Neural progenitor cell (in vitro differentiated cells): ENCODE measurements around the gene NATD1. TPM values are rescaled to one million over a fixed set of nuclear protein-coding genes. Genes with fewer than 3 reads are reported as not detected.

ENCODE experiments used
- DNase-seq: peaks from one replicate; pipeline ENCODE4 v3.0.0-alpha.2; 2016; ENCODE audit warnings: low spot score
- H2AFZ ChIP-seq: fragments of 200-600 bp; sonication (generic); replicated peaks from 2 replicates; pipeline ENCODE4 v1.6.1; 2016; ENCODE audit warnings: antibody characterized with exemption
- H3F3A ChIP-seq: fragments of 200-600 bp; sonication (generic); 2 replicates; pipeline ENCODE4 v1.6.1; 2016; ENCODE audit warnings: antibody characterized with exemption, low read depth
- H3K27ac ChIP-seq: fragments of 200-600 bp; sonication (generic); 2 replicates; pipeline ENCODE4 v1.5.1; 2016; ENCODE audit warnings: mild to moderate bottlenecking
- H3K27me3 ChIP-seq: fragments of 200-600 bp; sonication (generic); 2 replicates; pipeline ENCODE4 v1.6.1; 2016; ENCODE audit warnings: mild to moderate bottlenecking, moderate library complexity
- H3K36me3 ChIP-seq: fragments of 200-600 bp; sonication (generic); 2 replicates; pipeline ENCODE4 v1.5.1; 2016
- H3K4me1 ChIP-seq: fragments of 200-600 bp; sonication (generic); 2 replicates; pipeline ENCODE4 v1.6.1; 2016; ENCODE audit warnings: mixed run types
- H3K4me2 ChIP-seq: fragments of 200-600 bp; sonication (generic); 2 replicates; pipeline ENCODE4 v1.6.1; 2016
- H3K4me3 ChIP-seq: fragments of 200-600 bp; sonication (generic); 2 replicates; pipeline ENCODE4 v1.5.1; 2016
- H3K79me2 ChIP-seq: fragments of 200-600 bp; sonication (generic); 2 replicates; pipeline ENCODE4 v1.6.1; 2016; ENCODE audit warnings: low read depth
- H3K9ac ChIP-seq: fragments of 200-600 bp; sonication (generic); 2 replicates; pipeline ENCODE4 v1.6.1; 2016
- H3K9me3 ChIP-seq: fragments of 200-600 bp; sonication (generic); 2 replicates; pipeline ENCODE4 v1.5.1; 2016; ENCODE audit warnings: low read depth
- H4K20me1 ChIP-seq: fragments of 200-600 bp; sonication (generic); 2 replicates; pipeline ENCODE4 v1.6.1; 2016; ENCODE audit warnings: low read depth
- H3K27ac Mint-ChIP-seq: 3 replicates; pipeline ENCODE4 v1.8.0; 2021; ENCODE audit warnings: mixed read lengths
- H3K27me3 Mint-ChIP-seq: 2 replicates; pipeline ENCODE4 v1.8.0; 2022; ENCODE audit warnings: low read depth, mild to moderate bottlenecking, inconsistent platforms, moderate library complexity, mixed read lengths; ENCODE audit not compliant: insufficient read depth
- H3K36me3 Mint-ChIP-seq: 3 replicates; pipeline ENCODE4 v1.8.0; 2021; ENCODE audit warnings: mixed read lengths
- H3K4me1 Mint-ChIP-seq: 3 replicates; pipeline ENCODE4 v1.8.0; 2021; ENCODE audit warnings: mixed read lengths
- H3K4me3 Mint-ChIP-seq: 3 replicates; pipeline ENCODE4 v1.8.0; 2021; ENCODE audit warnings: mild to moderate bottlenecking, moderate library complexity, mixed read lengths
- H3K9me3 Mint-ChIP-seq: 3 replicates; pipeline ENCODE4 v1.8.0; 2020; ENCODE audit warnings: mixed read lengths
- EZH2 ChIP-seq: fragments of 200-600 bp; sonication (generic); IDR thresholded peaks from 2 replicates; pipeline ENCODE4 v1.6.1; 2017; ENCODE audit warnings: antibody characterized with exemption, mild to moderate bottlenecking, moderate library complexity
- EZH2phosphoT487 ChIP-seq: fragments of 200-600 bp; sonication (generic); IDR thresholded peaks from 2 replicates; pipeline ENCODE4 v1.6.1; 2017; ENCODE audit warnings: antibody characterized with exemption
- total RNA-seq: library from RNA; depleted of rRNA; stranded (reverse); fragments of >200 nt; gene quantifications from 2 replicates; pipeline ENCODE4 v1.2.3, GENCODE V29; 2015; ENCODE audit warnings: low replicate concordance
- TF ChIP-seq, protein P1 (sequence below): fragments of 200-600 bp; sonication (generic); IDR thresholded peaks from 2 replicates; pipeline ENCODE4 v1.5.1; 2017; ENCODE audit warnings: antibody characterized with exemption, mild to moderate bottlenecking

The NATD1 gene
- total RNA-seq, 1 donor from 2014 or later = 4.3 TPM

DNA sequence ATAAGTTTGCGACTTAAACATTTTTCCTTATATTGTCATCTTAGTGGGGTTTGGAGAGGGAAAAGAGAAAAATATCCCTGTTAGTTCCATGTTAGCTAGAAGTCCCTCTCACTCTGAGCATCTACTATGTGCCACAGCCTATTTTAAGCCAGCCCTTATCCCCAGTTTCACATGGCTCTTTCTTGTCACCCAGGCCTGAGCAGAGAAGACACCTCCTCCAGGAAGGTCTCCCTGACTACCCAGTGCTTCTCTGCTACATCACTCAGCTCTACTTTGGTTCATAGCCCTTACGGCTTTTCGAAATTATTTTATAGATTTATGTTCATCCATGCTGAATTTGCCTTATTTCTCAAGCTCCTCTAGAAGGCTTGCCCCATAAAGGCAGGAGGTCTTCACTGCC is 24.1 kb upstream of the NATD1 start:
- H3K27me3 ChIP-seq = peaks cover 67% of the 10 kb centered on the region
- Mint-ChIP-seq H3K36me3 (no peaks in the 10 kb centered on the region), H3K27me3 (peaks cover 20% of the 10 kb centered on the region), H3K9me3 (peaks cover 3% of the 10 kb centered on the region), H3K27ac (no peak overlapping the region), H3K4me1 (peaks cover 10% of the 10 kb centered on the region), H3K4me3 (peak overlapping the region; percentile 2)
- no peaks in the 10 kb centered on the region for H3K4me1 ChIP-seq
- no peaks in the 10 kb centered on the region for H3F3A ChIP-seq
- no peaks in the 10 kb centered on the region for H3K9me3 ChIP-seq
- no peak overlapping the region for H3K4me3 ChIP-seq
- no peak overlapping the region for H3K9ac ChIP-seq
- no peak overlapping the region for H2AFZ ChIP-seq
- DNase-seq = no peak
- H4K20me1 ChIP-seq = no peaks in the 10 kb centered on the region
- H3K36me3 ChIP-seq = no peaks in the 10 kb centered on the region
- TF ChIP-seq EZH2phosphoT487 (no peak), EZH2 (no peak)
- TF ChIP-seq, protein P1, sequence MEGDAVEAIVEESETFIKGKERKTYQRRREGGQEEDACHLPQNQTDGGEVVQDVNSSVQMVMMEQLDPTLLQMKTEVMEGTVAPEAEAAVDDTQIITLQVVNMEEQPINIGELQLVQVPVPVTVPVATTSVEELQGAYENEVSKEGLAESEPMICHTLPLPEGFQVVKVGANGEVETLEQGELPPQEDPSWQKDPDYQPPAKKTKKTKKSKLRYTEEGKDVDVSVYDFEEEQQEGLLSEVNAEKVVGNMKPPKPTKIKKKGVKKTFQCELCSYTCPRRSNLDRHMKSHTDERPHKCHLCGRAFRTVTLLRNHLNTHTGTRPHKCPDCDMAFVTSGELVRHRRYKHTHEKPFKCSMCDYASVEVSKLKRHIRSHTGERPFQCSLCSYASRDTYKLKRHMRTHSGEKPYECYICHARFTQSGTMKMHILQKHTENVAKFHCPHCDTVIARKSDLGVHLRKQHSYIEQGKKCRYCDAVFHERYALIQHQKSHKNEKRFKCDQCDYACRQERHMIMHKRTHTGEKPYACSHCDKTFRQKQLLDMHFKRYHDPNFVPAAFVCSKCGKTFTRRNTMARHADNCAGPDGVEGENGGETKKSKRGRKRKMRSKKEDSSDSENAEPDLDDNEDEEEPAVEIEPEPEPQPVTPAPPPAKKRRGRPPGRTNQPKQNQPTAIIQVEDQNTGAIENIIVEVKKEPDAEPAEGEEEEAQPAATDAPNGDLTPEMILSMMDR = no peak
- H3K27ac ChIP-seq = no peak overlapping the region
- no peaks in the 10 kb centered on the region for H3K79me2 ChIP-seq
- H3K4me2 ChIP-seq = no peak overlapping the region

DNA sequence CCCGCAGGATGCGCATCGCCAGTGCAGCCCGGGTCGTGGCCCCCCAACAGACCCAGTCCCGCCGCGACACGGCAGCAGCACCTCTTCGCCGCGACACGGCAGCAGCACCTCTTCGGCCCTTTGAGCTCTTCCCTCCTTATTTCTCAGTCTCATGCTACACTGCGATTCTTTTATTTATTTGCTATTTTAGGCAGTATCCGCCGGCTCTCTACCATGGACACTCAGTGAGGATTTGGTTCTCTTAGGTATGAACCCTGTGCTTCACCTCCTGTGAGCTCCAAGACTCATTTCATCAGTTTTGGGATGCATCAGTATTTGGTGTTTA is 23.0 kb upstream of the NATD1 start:
- H3K27ac ChIP-seq = no peak overlapping the region
- H3K4me3 Mint-ChIP-seq = peak overlapping the region; percentile 84
- no peaks in the 10 kb centered on the region for H3K9me3 ChIP-seq
- no peaks in the 10 kb centered on the region for H3K79me2 ChIP-seq
- H2AFZ ChIP-seq = peak overlapping the region; percentile 92
- peak overlapping the region; percentile 77 for H3K4me2 ChIP-seq
- H3K4me1 ChIP-seq = no peaks in the 10 kb centered on the region
- no peaks in the 10 kb centered on the region for H3K36me3 Mint-ChIP-seq
- H3K9me3 Mint-ChIP-seq = peaks cover 3% of the 10 kb centered on the region
- TF ChIP-seq EZH2 = no peak
- TF ChIP-seq, protein P1 = no peak
- no peak for TF ChIP-seq EZH2phosphoT487
- H3K4me3 ChIP-seq = peak overlapping the region; percentile 52
- no peak for DNase-seq
- peaks cover 55% of the 10 kb centered on the region for H3K27me3 ChIP-seq
- peaks cover 22% of the 10 kb centered on the region for H3K27me3 Mint-ChIP-seq
- H3K27ac Mint-ChIP-seq = no peak overlapping the region
- H3K9ac ChIP-seq = no peak overlapping the region
- H3K36me3 ChIP-seq = no peaks in the 10 kb centered on the region
- no peaks in the 10 kb centered on the region for H3F3A ChIP-seq
- no peaks in the 10 kb centered on the region for H4K20me1 ChIP-seq
- H3K4me1 Mint-ChIP-seq = peaks cover 10% of the 10 kb centered on the region

DNA sequence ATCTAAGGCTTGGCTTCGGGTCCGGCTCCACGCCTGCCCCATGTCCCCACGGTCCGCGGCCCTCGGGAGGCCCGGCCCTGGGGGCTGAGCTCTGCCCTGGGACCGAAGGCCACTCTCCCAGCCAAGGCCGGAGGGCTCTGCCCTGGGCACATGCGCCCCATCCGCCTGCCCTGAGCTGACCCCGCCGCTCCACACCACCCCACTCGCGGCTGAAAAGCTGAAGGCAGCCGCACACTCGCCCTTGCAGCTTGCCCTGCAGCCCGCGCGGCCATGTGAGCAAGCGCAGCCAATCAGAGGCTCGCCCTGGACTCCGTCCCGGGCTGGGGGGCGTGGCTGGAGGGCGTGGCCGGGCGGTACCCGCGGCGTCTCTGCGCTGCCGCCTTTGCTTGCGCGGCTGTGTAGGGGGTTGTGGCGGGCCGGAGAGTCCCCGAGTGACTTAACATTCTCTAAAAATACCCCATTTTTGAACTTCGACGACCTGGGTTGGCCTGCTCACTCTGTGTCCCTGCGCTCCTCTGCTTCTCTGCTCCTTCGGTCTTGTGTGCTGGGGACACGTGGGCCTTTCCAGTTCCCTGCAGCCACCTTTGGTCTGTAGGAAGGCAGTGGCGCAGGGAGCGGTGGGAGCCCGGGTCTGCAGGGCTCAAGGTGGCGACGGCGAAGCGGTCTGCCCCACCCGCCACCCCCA is 22.5 kb upstream of the NATD1 start:
- Histone ChIP-seq H3K9me3 (no peaks in the 10 kb centered on the region), H2AFZ (peak overlapping the region; percentile 92), H3K9ac (no peak overlapping the region), H3K36me3 (no peaks in the 10 kb centered on the region), H3K4me3 (peak overlapping the region; percentile 52), H3K27ac (no peak overlapping the region), H3F3A (no peaks in the 10 kb centered on the region), H3K27me3 (peaks cover 51% of the 10 kb centered on the region), H3K79me2 (no peaks in the 10 kb centered on the region), H3K4me1 (no peaks in the 10 kb centered on the region), H3K4me2 (peak overlapping the region; percentile 77), H4K20me1 (no peaks in the 10 kb centered on the region)
- Mint-ChIP-seq H3K36me3 (no peaks in the 10 kb centered on the region), H3K27ac (no peak overlapping the region), H3K4me3 (peak overlapping the region; percentile 84), H3K9me3 (peaks cover 3% of the 10 kb centered on the region), H3K4me1 (peaks cover 10% of the 10 kb centered on the region), H3K27me3 (peaks cover 22% of the 10 kb centered on the region)
- no peak for TF ChIP-seq EZH2phosphoT487
- peak; percentile 49 for TF ChIP-seq EZH2
- TF ChIP-seq, protein P1 = no peak
- DNase-seq = peak; percentile 95
